H1 (cell line): ENCODE results near the gene MT1B. TPM values are rescaled to one million over a fixed set of nuclear protein-coding genes. Genes with fewer than 3 reads are reported as not detected.
A peak's percentile ranks its signal among the peaks of the same experiment; 100 is the strongest.

ENCODE experiments used
- CTCF ChIA-PET: fragments of 300-600 bp; sonication (Branson Sonifier 250); formaldehyde crosslinking; loops from one replicate; lab custom pipeline; 2021; ENCODE audit not compliant: partially characterized antibody; lab: Charles Lee
- POLR2A ChIA-PET: fragments of 300-600 bp; sonication (Branson Sonifier 250); formaldehyde crosslinking; loops from one replicate; lab custom pipeline; 2021; ENCODE audit warnings: inconsistent platforms; ENCODE audit not compliant: partially characterized antibody; lab: Charles Lee
- DNase-seq, 2 experiments: peaks; one replicate each; pipeline versions ENCODE4 v3.0.0 to v3.0.0-alpha.2; 2010 to 2022; ENCODE audit warnings: low spot score in 2 of 2, low read depth in 1 of 2, mixed read lengths in 1 of 2
- FAIRE-seq: peaks from 2 replicates; lab custom pipeline; 2011; peaks lifted over from hg19 to GRCh38; lab: Jason Lieb, UNC
- H2AFZ ChIP-seq: 2 replicates; pipeline ENCODE4 v1.8.1; 2012; ENCODE audit warnings: low read length, inconsistent platforms
- H2AK5ac ChIP-seq: 2 replicates; pipeline ENCODE4 v1.6.1; 2013; ENCODE audit warnings: low read depth, low read length
- H2BK120ac ChIP-seq: replicated peaks from 2 replicates; pipeline ENCODE3; 2013; ENCODE audit warnings: low read depth, low read length, inconsistent platforms
- H2BK12ac ChIP-seq: 2 replicates; pipeline ENCODE4 v1.6.1; 2013; ENCODE audit warnings: low read depth, low read length
- H2BK15ac ChIP-seq: 2 replicates; pipeline ENCODE4 v1.6.1; 2013; ENCODE audit warnings: low read length
- H2BK20ac ChIP-seq: 2 replicates; pipeline ENCODE4 v1.6.1; 2013; ENCODE audit warnings: low read length
- H2BK5ac ChIP-seq: 2 replicates; pipeline ENCODE4 v1.6.1; 2013; ENCODE audit warnings: low read depth, low read length
- H3K14ac ChIP-seq: 2 replicates; pipeline ENCODE4 v1.6.1; 2013; ENCODE audit warnings: inconsistent platforms; ENCODE audit not compliant: insufficient read length
- H3K18ac ChIP-seq: 2 replicates; pipeline ENCODE4 v1.6.1; 2013; ENCODE audit warnings: low read length; ENCODE audit errors: extremely low read depth
- H3K23ac ChIP-seq: 2 replicates; pipeline ENCODE4 v1.6.1; 2013; ENCODE audit warnings: inconsistent platforms; ENCODE audit not compliant: insufficient read length
- H3K23me2 ChIP-seq: 2 replicates; pipeline ENCODE4 v1.6.1; 2013; ENCODE audit warnings: low read depth, low read length
- H3K27ac ChIP-seq: 2 replicates; pipeline ENCODE4 v1.6.1; 2011; ENCODE audit warnings: low read depth, low read length, inconsistent platforms
- H3K27me3 ChIP-seq, 4 experiments: replicated peaks in 1 of 4; 1 replicate in 1 of 4; 2 replicates in 3 of 4; pipeline versions ENCODE4 v1.6.1 to v1.8.1; 2011 to 2013; ENCODE audit warnings: low read length in 3 of 4, mild to moderate bottlenecking in 3 of 4, inconsistent platforms in 2 of 4, mixed read lengths in 2 of 4, moderate library complexity in 1 of 4; ENCODE audit not compliant: control insufficient read depth in 3 of 4, insufficient read depth in 3 of 4; ENCODE audit errors: extremely low read depth in 1 of 4
- H3K36me3 ChIP-seq, 4 experiments: 2 replicates each; pipeline versions ENCODE4 v1.6.1 to v1.8.1; 2011 to 2013; ENCODE audit warnings: mild to moderate bottlenecking in 4 of 4, low read length in 3 of 4, moderate library complexity in 2 of 4, control low read depth in 1 of 4, inconsistent platforms in 1 of 4; ENCODE audit not compliant: insufficient read depth in 4 of 4, control insufficient read depth in 2 of 4
- H3K4ac ChIP-seq: replicated peaks from 2 replicates; pipeline ENCODE3; 2013; ENCODE audit warnings: low read length, low read depth, mixed read lengths, inconsistent platforms; ENCODE audit not compliant: insufficient read length
- H3K4me1 ChIP-seq, 4 experiments: replicated peaks in 1 of 4; 1 replicate in 1 of 4; 2 replicates in 3 of 4; pipeline versions ENCODE4 v1.6.1 to v1.8.1; 2011 to 2013; ENCODE audit warnings: low read length in 3 of 4, inconsistent platforms in 2 of 4, mixed read lengths in 1 of 4; ENCODE audit not compliant: insufficient read depth in 4 of 4, control insufficient read depth in 3 of 4
- H3K4me2 ChIP-seq, 2 experiments: 2 replicates each; pipeline versions ENCODE4 v1.6.1 to v1.8.1; 2011 to 2013; ENCODE audit warnings: low read depth in 2 of 2, low read length in 2 of 2, control low read depth in 1 of 2, inconsistent platforms in 1 of 2, mild to moderate bottlenecking in 1 of 2; ENCODE audit not compliant: insufficient read depth in 1 of 2
- H3K4me3 ChIP-seq, 4 experiments: fragments of 200-600, 300-600 bp in 1 of 4; sonication (generic), shearing (Covaris generic), sonication (Bioruptor Twin) in 1 of 4; 2 replicates each; pipeline versions ENCODE4 v1.5.1 to v1.8.1; 2011 to 2016; ENCODE audit warnings: low read length in 4 of 4, low read depth in 3 of 4, control low read depth in 2 of 4, inconsistent platforms in 2 of 4, mild to moderate bottlenecking in 2 of 4, mixed read lengths in 1 of 4, moderate library complexity in 1 of 4; ENCODE audit not compliant: insufficient read depth in 2 of 4; ENCODE audit errors: extremely low read depth in 1 of 4
- H3K56ac ChIP-seq: replicated peaks from 2 replicates; pipeline ENCODE3; 2013; ENCODE audit warnings: low read depth, mild to moderate bottlenecking, mixed read lengths, low read length, inconsistent platforms; ENCODE audit not compliant: insufficient read length
- H3K79me1 ChIP-seq: 2 replicates; pipeline ENCODE4 v1.6.1; 2013; ENCODE audit warnings: low read depth, low read length, control low read depth
- H3K79me2 ChIP-seq, 2 experiments: 2 replicates each; pipeline versions ENCODE4 v1.6.1 to v1.8.1; 2012 to 2013; ENCODE audit warnings: low read length in 2 of 2, mild to moderate bottlenecking in 2 of 2, inconsistent platforms in 1 of 2; ENCODE audit not compliant: insufficient read depth in 2 of 2, control insufficient read depth in 1 of 2
- H3K9ac ChIP-seq, 4 experiments: replicated peaks in 1 of 4; 1 replicate in 1 of 4; 2 replicates in 3 of 4; pipeline versions ENCODE4 v1.6.1 to v1.8.1; 2011 to 2013; ENCODE audit warnings: low read depth in 3 of 4, low read length in 3 of 4, control low read depth in 2 of 4, mild to moderate bottlenecking in 2 of 4, moderate library complexity in 2 of 4, inconsistent platforms in 1 of 4; ENCODE audit errors: extremely low read depth in 1 of 4
- H3K9me3 ChIP-seq, 2 experiments: 2 replicates each; pipeline versions ENCODE4 v1.6.1 to v1.8.1; 2012 to 2013; ENCODE audit warnings: mild to moderate bottlenecking in 2 of 2, moderate library complexity in 2 of 2, control low read depth in 1 of 2, inconsistent platforms in 1 of 2, low read depth in 1 of 2, low read length in 1 of 2, mixed read lengths in 1 of 2; ENCODE audit not compliant: insufficient read depth in 2 of 2
- H4K20me1 ChIP-seq, 2 experiments: replicated peaks in 1 of 2; 2 replicates each; pipeline versions ENCODE3 to v1.8.1; 2011 to 2013; ENCODE audit warnings: inconsistent platforms in 2 of 2, low read length in 2 of 2, mild to moderate bottlenecking in 1 of 2; ENCODE audit not compliant: insufficient read depth in 2 of 2, control insufficient read depth in 1 of 2
- H4K5ac ChIP-seq: 2 replicates; pipeline ENCODE4 v1.6.1; 2013; ENCODE audit warnings: low read length, low read depth, mixed read lengths, inconsistent platforms; ENCODE audit not compliant: insufficient read length
- H4K8ac ChIP-seq: 2 replicates; pipeline ENCODE4 v1.8.0; 2013; ENCODE audit warnings: mild to moderate bottlenecking, moderate library complexity, low read length, inconsistent platforms; ENCODE audit not compliant: insufficient read depth; ENCODE audit errors: extremely low read depth
- H4K91ac ChIP-seq: replicated peaks from 2 replicates; pipeline ENCODE3; 2013; ENCODE audit warnings: low read length, mixed read lengths, inconsistent platforms; ENCODE audit not compliant: insufficient read length
- CTCF ChIP-seq, 3 experiments: IDR thresholded peaks; 1 replicate in 2 of 3; 2 replicates in 1 of 3; pipeline versions ENCODE4 v1.5.1 to v1.6.1; 2011; ENCODE audit warnings: low read length in 3 of 3, mild to moderate bottlenecking in 3 of 3, inconsistent platforms in 2 of 3, low read depth in 1 of 3, moderate library complexity in 1 of 3; ENCODE audit not compliant: insufficient read depth in 1 of 3; ENCODE audit errors: control extremely low read depth in 1 of 3
- RAD21 ChIP-seq, 2 experiments: IDR thresholded peaks in 1 of 2; conservative IDR thresholded peaks in 1 of 2; 2 replicates each; pipeline ENCODE4 v1.6.1; 2011; ENCODE audit warnings: low read depth in 2 of 2, low read length in 2 of 2, improper control_type of control experiment in 1 of 2, inconsistent platforms in 1 of 2, mild to moderate bottlenecking in 1 of 2, moderate library complexity in 1 of 2
- SIN3A ChIP-seq, 2 experiments: IDR thresholded peaks in 1 of 2; conservative IDR thresholded peaks in 1 of 2; 2 replicates each; pipeline ENCODE4 v1.6.1; 2011 to 2012; ENCODE audit warnings: low read length in 2 of 2, improper control_type of control experiment in 1 of 2, low read depth in 1 of 2, mild to moderate bottlenecking in 1 of 2
- USF2 ChIP-seq: IDR thresholded peaks from 2 replicates; pipeline ENCODE4 v1.6.1; 2011; ENCODE audit warnings: low read length, improper control_type of control experiment
- WGBS, 2 experiments: shearing (Covaris generic) in 1 of 2; methylation state at CpG; one replicate each; pipeline versions ENCODE4 v1.1.6 to v1.1.7; 2013 to 2015; ENCODE audit warnings: low lambda C conversion rate in 2 of 2, mixed read lengths in 2 of 2, inconsistent platforms in 1 of 2, low coverage in 1 of 2, missing lambda C conversion rate in 1 of 2; ENCODE audit not compliant: insufficient replicate concordance in 2 of 2, insufficient coverage in 1 of 2, insufficient read length in 1 of 2; ENCODE audit errors: extremely low coverage in 1 of 2, missing lambda C conversion rate in 1 of 2; 5-methylcytosine and 5-hydroxymethylcytosine counted together
- polyA plus RNA-seq, 7 experiments: library from polyadenylated mRNA; depleted of rRNA in 3 of 7; stranded (reverse) in 5 of 7; unstranded in 2 of 7; fragments of >200 nt in 5 of 7; fragments of 200-250 nt in 2 of 7; gene quantifications; 1 replicate in 5 of 7; 2 replicates in 1 of 7; 4 replicates in 1 of 7; pipeline versions ENCODE4 v1.2.1 to v1.2.3, GENCODE V29; 2011 to 2013; ENCODE audit warnings: missing spikeins in 2 of 7, mixed read lengths in 2 of 7
- total RNA-seq: library from RNA; stranded (reverse); fragmentation: NEBNext Ultra II Directional; extraction: Animal tissue kit (Norgen Biotek cat#: 25700); gene quantifications from 2 replicates; pipeline ENCODE4 v1.2.1, GENCODE V29; 2021

MT1B gene
- total and polyA plus RNA-seq, 2 of the 8 experiments (the other 6 are each of a cell fraction or from before 2014, with no cell fraction given): not detected

GRCh38 chr16:56603589-56603988 is 48.1 kb upstream of the MT1B start:
- no peak overlapping the region for H3K14ac ChIP-seq
- H3K23ac ChIP-seq: no peak overlapping the region
- peaks cover 0 to 6% (median 3%) of the 10 kb centered on the region in 4 experiments; a peak in 3 of 7 replicates for H3K4me1 ChIP-seq
- H4K8ac ChIP-seq: no peak overlapping the region
- peaks cover 0 to 2% of the 10 kb centered on the region in 2 experiments for H4K20me1 ChIP-seq
- H3K36me3 ChIP-seq: no peaks in the 10 kb centered on the region
- POLR2A ChIA-PET: interaction anchor here (0.7 to 1.0 kb wide), 2 partner anchors 22 to 64 kb away, joined by 3 to 5 read pairs; partner anchors contain the start of genes MT1E and MT1G
- no peaks in the 10 kb centered on the region for H3K9me3 ChIP-seq
- peaks cover 2 to 25% (median 17%) of the 10 kb centered on the region in 4 experiments for H3K27me3 ChIP-seq
- no peak overlapping the region for H2BK20ac ChIP-seq
- H2AK5ac ChIP-seq: no peak overlapping the region
- no peak overlapping the region for H3K4me2 ChIP-seq
- CTCF ChIA-PET: interaction anchor here (0.7 to 9.2 kb wide), 24 partner anchors 8 to 188 kb away, joined by 3 to 85 read pairs (median 4); partner anchors contain the start of genes MT1E and MT3
- 76% methylated on average over 4 of the region's 4 CpGs; no CpG with 5 or more reads in 1 of the 2 experiments for whole genome bisulfite sequencing, 2 experiments
- no peak overlapping the region for H4K91ac ChIP-seq
- H2BK120ac ChIP-seq: no peak overlapping the region
- no peak overlapping the region for H3K9ac ChIP-seq
- no peak overlapping the region for H2BK15ac ChIP-seq
- H3K4me3 ChIP-seq: no peak overlapping the region
- H3K79me1 ChIP-seq: no peaks in the 10 kb centered on the region
- H3K4ac ChIP-seq: no peak overlapping the region
- H3K79me2 ChIP-seq: no peaks in the 10 kb centered on the region
- DNase-seq: no peak
- FAIRE-seq: peak; percentile 28
- no peak overlapping the region for H2BK5ac ChIP-seq
- no peak overlapping the region for H3K18ac ChIP-seq
- no peak overlapping the region for H4K5ac ChIP-seq
- no peak overlapping the region for H3K56ac ChIP-seq
- peaks cover 7% of the 10 kb centered on the region; the same call in 1 of the 2 replicates for H3K23me2 ChIP-seq
- peak; percentile 59 to 67 for TF ChIP-seq RAD21 (IDR thresholded peaks at IDR 0.05 in 1 of 2, conservative IDR thresholded peaks at IDR 0.05 in 1 of 2; ENCODE audit: low read depth in 2 of 2, low read length in 2 of 2)
- TF ChIP-seq SIN3A (conservative IDR thresholded peaks at IDR 0.05 in 1 of 2, IDR thresholded peaks at IDR 0.05 in 1 of 2; ENCODE audit: low read depth in 1 of 2, low read length in 2 of 2): 0 out of 4 replicates have a peak, but pooled peaks of 1 of the 2 experiments have one; percentile 29
- peak; percentile 50 to 70 (median 59) for TF ChIP-seq CTCF (IDR thresholded peaks at IDR 0.05; ENCODE audit: control extremely low read depth in 1 of 3, insufficient read depth in 1 of 3, low read depth in 1 of 3, low read length in 3 of 3)
- no peak for TF ChIP-seq USF2
- H2BK12ac ChIP-seq: no peak overlapping the region
- no peak overlapping the region for H2AFZ ChIP-seq
- H3K27ac ChIP-seq: no peak overlapping the region
